HCT116 (cell line): ENCODE measurements around the gene FCGR3A. TPM values are rescaled to one million over a fixed set of nuclear protein-coding genes. Genes with fewer than 3 reads are reported as not detected.
"Not testable (repeated sequence)": the region's sequence is repeated elsewhere in the genome, so short reads cannot be mapped to it uniquely, and the experiment has no call there.

Experiments
- ATAC-seq: fragments of 200-7000 bp; cut with Tn5 transposase; 2 replicates; pipeline ENCODE4 v1.9.1; 2020; ENCODE audit warnings: mild to moderate bottlenecking, moderate library complexity
- BruUV-seq: library from RNA; stranded (reverse); fragments of 400-500 nt; replicated peaks from 2 replicates; lab custom pipeline; 2021; lab: Mats Ljungman, UMichigan
- CTCF ChIA-PET: fragments of 300-600 bp; sonication (Branson Sonifier 250); formaldehyde crosslinking; loops from one replicate; lab custom pipeline; 2021; ENCODE audit warnings: antibody characterized with exemption; lab: Charles Lee
- POLR2A ChIA-PET: fragments of 300-600, 350-600 bp; sonication (Branson Sonifier 250); formaldehyde crosslinking; loops from one replicate; lab custom pipeline; 2021; ENCODE audit warnings: antibody characterized with exemption; lab: Charles Lee
- RAD21 ChIA-PET, 2 experiments: fragments of 300-600 bp; sonication (Branson Sonifier 250); formaldehyde crosslinking; loops; one replicate each; lab custom pipeline; 2023; ENCODE audit warnings: low total read pairs in 2 of 2; ENCODE audit not compliant: uncharacterized antibody in 2 of 2, unreplicated experiment in 2 of 2, low non-redundant PET in 1 of 2; lab: Charles Lee
- DNase-seq: peaks from one replicate; pipeline ENCODE4 v3.0.0-alpha.2; 2010; ENCODE audit warnings: low read depth, low spot score
- H2AFZ ChIP-seq: fragments of 200-600 bp; shearing (Covaris generic), sonication (generic); 2 replicates; pipeline ENCODE4 v1.6.1; 2017; ENCODE audit warnings: low read depth, mixed run types, mixed read lengths, antibody characterized with exemption, low read length; ENCODE audit not compliant: poor library complexity, severe bottlenecking
- H3K27ac ChIP-seq: 2 replicates; pipeline ENCODE4 v1.5.1; 2012; ENCODE audit warnings: low read depth, low read length
- H3K27me3 ChIP-seq: fragments of 200-600 bp; sonication (generic); 2 replicates; pipeline ENCODE4 v1.6.1; 2016; ENCODE audit warnings: mixed run types, low read length, mixed read lengths; ENCODE audit not compliant: insufficient read depth
- H3K36me3 ChIP-seq, 2 experiments: fragments of 200-500 bp in 1 of 2; fragments of 200-600 bp in 1 of 2; sonication (Bioruptor generic) in 1 of 2; sonication (generic) in 1 of 2; 2 replicates each; pipeline versions ENCODE4 v1.5.1 to v1.6.1; 2014 to 2016; ENCODE audit warnings: low read length in 2 of 2, inconsistent platforms in 1 of 2, mixed read lengths in 1 of 2, mixed run types in 1 of 2; ENCODE audit not compliant: insufficient read depth in 2 of 2, control insufficient read depth in 1 of 2
- H3K4me1 ChIP-seq, 2 experiments: fragments of 200-600 bp in 1 of 2; sonication (generic) in 1 of 2; 2 replicates each; pipeline versions ENCODE4 v1.5.1 to v1.6.1; 2012 to 2017; ENCODE audit warnings: low read length in 2 of 2, inconsistent platforms in 1 of 2, mild to moderate bottlenecking in 1 of 2, mixed read lengths in 1 of 2, mixed run types in 1 of 2, moderate library complexity in 1 of 2; ENCODE audit not compliant: insufficient read depth in 2 of 2, control insufficient read depth in 1 of 2
- H3K4me2 ChIP-seq: fragments of 200-600 bp; sonication (generic); 2 replicates; pipeline ENCODE4 v1.6.1; 2017; ENCODE audit warnings: mixed run types, low read length, mixed read lengths
- H3K4me3 ChIP-seq, 2 experiments: fragments of 200-600 bp in 1 of 2; sonication (generic) in 1 of 2; replicated peaks in 1 of 2; 2 replicates each; pipeline ENCODE4 v1.5.1; 2011 to 2016; ENCODE audit warnings: low read length in 2 of 2, control low read depth in 1 of 2, low read depth in 1 of 2, mild to moderate bottlenecking in 1 of 2, mixed read lengths in 1 of 2, mixed run types in 1 of 2
- H3K79me2 ChIP-seq: fragments of 200-600 bp; sonication (generic); 2 replicates; pipeline ENCODE4 v1.6.1; 2017; ENCODE audit warnings: mild to moderate bottlenecking, mixed run types, low read length, moderate library complexity, mixed read lengths; ENCODE audit not compliant: insufficient read depth
- H3K9ac ChIP-seq: fragments of 200-600 bp; sonication (generic); 2 replicates; pipeline ENCODE4 v1.6.1; 2016; ENCODE audit warnings: low read length, mixed read lengths
- H3K9me2 ChIP-seq: fragments of 200-600 bp; sonication (generic), shearing (Covaris generic); 2 replicates; pipeline ENCODE4 v1.6.1; 2017; ENCODE audit warnings: mixed run types, mild to moderate bottlenecking, moderate library complexity; ENCODE audit not compliant: insufficient read depth
- H3K9me3 ChIP-seq, 2 experiments: fragments of 200-500 bp in 1 of 2; fragments of 200-600 bp in 1 of 2; sonication (Bioruptor generic) in 1 of 2; sonication (generic) in 1 of 2; 2 replicates each; pipeline ENCODE4 v1.6.1; 2014 to 2017; ENCODE audit warnings: low read length in 2 of 2, mixed read lengths in 2 of 2, inconsistent platforms in 1 of 2, low read depth in 1 of 2, mild to moderate bottlenecking in 1 of 2, mixed run types in 1 of 2, moderate library complexity in 1 of 2; ENCODE audit not compliant: control insufficient read depth in 1 of 2, insufficient read depth in 1 of 2
- H4K20me1 ChIP-seq: fragments of 200-600 bp; sonication (generic), shearing (Covaris generic); 2 replicates; pipeline ENCODE4 v1.6.1; 2017; ENCODE audit warnings: mixed run types, mild to moderate bottlenecking, moderate library complexity; ENCODE audit not compliant: insufficient read depth
- intact Hi-C: fragments of 100-400 bp; cut with micrococcal nuclease; formaldehyde crosslinking; loops from 2 replicates; pipeline ENCODE4 v1.10.0; 2022
- total RNA-seq: library from RNA; stranded (reverse); gene quantifications from one replicate; pipeline ENCODE4 v1.2.1, GENCODE V29; 2021; ENCODE audit not compliant: unreplicated experiment

FCGR3A gene
- total RNA-seq, 1 experiment from 2014 or later = 0.17 TPM

DNA sequence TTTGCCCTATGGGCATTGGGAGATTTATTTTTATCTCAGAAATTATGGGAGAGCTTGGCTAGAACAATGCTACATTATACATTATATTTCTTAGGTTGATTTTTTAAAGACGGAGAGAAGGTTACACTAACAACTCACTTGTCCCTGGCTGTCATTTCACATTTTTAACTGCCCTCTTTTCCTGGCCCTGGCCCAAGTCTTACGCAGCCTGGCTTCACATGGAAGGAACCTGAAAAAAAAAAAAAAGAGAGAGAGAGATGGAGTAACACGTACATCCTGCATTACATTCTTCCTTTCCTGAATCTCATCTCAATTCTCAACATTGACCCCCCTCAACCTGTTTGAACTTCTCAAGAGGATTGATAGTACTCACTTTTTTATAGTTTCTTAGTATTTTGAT, 21.1 kb downstream of the FCGR3A start:
- ATAC-seq, H3K27ac ChIP-seq, H3K79me2 ChIP-seq, BruUV-seq, POLR2A ChIA-PET, H4K20me1 ChIP-seq, H3K4me3 ChIP-seq, H3K27me3 ChIP-seq, intact Hi-C loops, H3K4me2 ChIP-seq, DNase-seq, H3K9me3 ChIP-seq, H3K9ac ChIP-seq, H2AFZ ChIP-seq, H3K36me3 ChIP-seq, CTCF ChIA-PET, RAD21 ChIA-PET, H3K9me2 ChIP-seq: not testable (repeated sequence)
- H3K4me1 ChIP-seq = peaks cover 9 to 14% of the 10 kb centered on the region in 2 experiments; a peak in 3 of 4 replicates

DNA sequence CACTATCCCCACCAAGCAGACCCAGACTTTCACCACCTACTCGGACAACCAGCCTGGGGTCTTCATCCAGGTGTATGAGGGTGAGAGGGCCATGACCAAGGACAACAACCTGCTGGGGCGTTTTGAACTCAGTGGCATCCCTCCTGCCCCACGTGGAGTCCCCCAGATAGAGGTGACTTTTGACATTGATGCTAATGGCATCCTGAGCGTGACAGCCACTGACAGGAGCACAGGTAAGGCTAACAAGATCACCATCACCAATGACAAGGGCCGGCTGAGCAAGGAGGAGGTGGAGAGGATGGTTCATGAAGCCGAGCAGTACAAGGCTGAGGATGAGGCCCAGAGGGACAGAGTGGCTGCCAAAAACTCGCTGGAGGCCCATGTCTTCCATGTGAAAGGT, 23.7 kb downstream of the FCGR3A start:
- H3K9me2 ChIP-seq, H3K4me1 ChIP-seq, H2AFZ ChIP-seq, ATAC-seq, H3K27ac ChIP-seq, H3K9me3 ChIP-seq, RAD21 ChIA-PET, H3K36me3 ChIP-seq, DNase-seq, H3K79me2 ChIP-seq, BruUV-seq, H3K27me3 ChIP-seq, H3K9ac ChIP-seq, H3K4me3 ChIP-seq, CTCF ChIA-PET, intact Hi-C loops, H3K4me2 ChIP-seq, H4K20me1 ChIP-seq, POLR2A ChIA-PET: not testable (repeated sequence)

DNA sequence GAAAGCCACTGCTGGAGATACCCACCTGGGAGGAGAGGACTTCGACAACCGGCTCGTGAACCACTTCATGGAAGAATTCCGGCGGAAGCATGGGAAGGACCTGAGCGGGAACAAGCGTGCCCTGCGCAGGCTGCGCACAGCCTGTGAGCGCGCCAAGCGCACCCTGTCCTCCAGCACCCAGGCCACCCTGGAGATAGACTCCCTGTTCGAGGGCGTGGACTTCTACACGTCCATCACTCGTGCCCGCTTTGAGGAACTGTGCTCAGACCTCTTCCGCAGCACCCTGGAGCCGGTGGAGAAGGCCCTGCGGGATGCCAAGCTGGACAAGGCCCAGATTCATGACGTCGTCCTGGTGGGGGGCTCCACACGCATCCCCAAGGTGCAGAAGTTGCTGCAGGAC, 24.3 kb downstream of the FCGR3A start:
- POLR2A ChIA-PET = not testable (repeated sequence)

DNA sequence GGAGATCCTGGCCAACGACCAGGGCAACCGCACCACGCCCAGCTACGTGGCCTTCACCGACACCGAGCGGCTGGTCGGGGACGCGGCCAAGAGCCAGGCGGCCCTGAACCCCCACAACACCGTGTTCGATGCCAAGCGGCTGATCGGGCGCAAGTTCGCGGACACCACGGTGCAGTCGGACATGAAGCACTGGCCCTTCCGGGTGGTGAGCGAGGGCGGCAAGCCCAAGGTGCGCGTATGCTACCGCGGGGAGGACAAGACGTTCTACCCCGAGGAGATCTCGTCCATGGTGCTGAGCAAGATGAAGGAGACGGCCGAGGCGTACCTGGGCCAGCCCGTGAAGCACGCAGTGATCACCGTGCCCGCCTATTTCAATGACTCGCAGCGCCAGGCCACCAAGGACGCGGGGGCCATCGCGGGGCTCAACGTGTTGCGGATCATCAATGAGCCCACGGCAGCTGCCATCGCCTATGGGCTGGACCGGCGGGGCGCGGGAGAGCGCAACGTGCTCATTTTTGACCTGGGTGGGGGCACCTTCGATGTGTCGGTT, 24.8 kb downstream of the FCGR3A start:
- H3K9me2 ChIP-seq, ATAC-seq, H3K36me3 ChIP-seq, intact Hi-C loops, POLR2A ChIA-PET, H3K4me2 ChIP-seq, H3K9ac ChIP-seq, DNase-seq, H3K4me3 ChIP-seq, H3K9me3 ChIP-seq, H3K4me1 ChIP-seq, H3K27ac ChIP-seq, H4K20me1 ChIP-seq, RAD21 ChIA-PET, H3K27me3 ChIP-seq, H2AFZ ChIP-seq, CTCF ChIA-PET, BruUV-seq, H3K79me2 ChIP-seq: not testable (repeated sequence)

More for the DNA sequence above, 24.3 kb downstream of the FCGR3A start:
- H3K79me2 ChIP-seq, ATAC-seq, H3K27me3 ChIP-seq, H3K36me3 ChIP-seq, H3K9me2 ChIP-seq, RAD21 ChIA-PET, H2AFZ ChIP-seq, H3K9ac ChIP-seq, H3K4me3 ChIP-seq, H4K20me1 ChIP-seq, CTCF ChIA-PET, DNase-seq, H3K27ac ChIP-seq, H3K4me2 ChIP-seq, H3K9me3 ChIP-seq, BruUV-seq, H3K4me1 ChIP-seq, intact Hi-C loops: not testable (repeated sequence)
